ENCODE results near the gene CPSF7. TPM values are rescaled to one million over a fixed set of nuclear protein-coding genes. Genes with fewer than 3 reads are reported as not detected.

The CPSF7 gene
- total and polyA plus RNA-seq, 10 of the 15 experiments (the other 5 are each of a cell fraction or from before 2014, with no cell fraction given) = 14.9 to 93.1 (median 60.9) TPM

GRCh38 chr11:61361741-61362541 lies 67.8 kb downstream of the CPSF7 start, which contains the start of the genes CYB561A3 and TMEM138 (continued):
- TF ChIP-seq CUX1 (IDR thresholded peaks at IDR 0.05; ENCODE audit: insufficient replicate concordance, low read depth, low read length) (no peak), SIX5 (IDR thresholded peaks at IDR 0.05; ENCODE audit: low read depth, low read length, severe bottlenecking) (peak; percentile 59), PML (IDR thresholded peaks at IDR 0.05; ENCODE audit: low read length) (peak; percentile 94), ZBED1 (IDR thresholded peaks at IDR 0.05; ENCODE audit: borderline replicate concordance) (peak; percentile 74), RELB (IDR thresholded peaks at IDR 0.05; ENCODE audit: low read depth) (peak; percentile 74; the same call in 1 of the 2 replicates), RBBP5 (conservative IDR thresholded peaks at IDR 0.05) (no peak), TCF12 (IDR thresholded peaks at IDR 0.05; ENCODE audit: low read depth, low read length) (peak; percentile 87; the same call in 1 of the 2 replicates), DPF2 (IDR thresholded peaks at IDR 0.05) (peak; percentile 66; the same call in 1 of the 2 replicates), EED (IDR thresholded peaks at IDR 0.05; ENCODE audit: low read depth) (peak; percentile 18; the same call in 1 of the 2 replicates), CBX5 (IDR thresholded peaks at IDR 0.05; ENCODE audit: low read depth) (peak; percentile 89; the same call in 1 of the 2 replicates), KLF5 (IDR thresholded peaks at IDR 0.05; ENCODE audit: partially characterized antibody) (peak; percentile 33), SIN3A (IDR thresholded peaks at IDR 0.05; ENCODE audit: low read depth, low read length) (peak; percentile 88), WRNIP1 (IDR thresholded peaks at IDR 0.05; ENCODE audit: borderline replicate concordance, low read depth, low read length) (peak; percentile 73; the same call in 1 of the 2 replicates), NRF1 (conservative IDR thresholded peaks at IDR 0.05; ENCODE audit: low read depth, low read length) (0 out of 2 replicates have a peak, but pooled peaks have one; percentile 26), ZBTB40 (IDR thresholded peaks at IDR 0.05; ENCODE audit: borderline replicate concordance) (peak; percentile 92), POLR2AphosphoS2 (IDR thresholded peaks at IDR 0.05; ENCODE audit: low read depth, low read length) (peak; percentile 95), BRCA1 (IDR thresholded peaks at IDR 0.05; ENCODE audit: low read depth, low read length) (0 out of 2 replicates have a peak, but pooled peaks have one; percentile 24)
